ENCODE measurements around the gene ANXA9. TPM values are rescaled to one million over a fixed set of nuclear protein-coding genes. Genes with fewer than 3 reads are reported as not detected.
A peak's percentile ranks its signal among the peaks of the same experiment; 100 is the strongest.

ANXA9 gene
- total RNA-seq, 1 experiment from 2014 or later = 42.5 TPM

- CTCF ChIA-PET = interaction anchor here (0.9 kb wide), 1 partner anchor 14 kb away, joined by 3 read pairs; the partner anchor contains the start of gene MINDY1
- no TSS peak for BruUV-seq (replicated peaks)
- DNase-seq = no peak
- no peak overlapping the region for H3K27ac Mint-ChIP-seq (ENCODE audit: unreplicated experiment)
- no peak overlapping the region for H3K4me3 ChIP-seq (ENCODE audit: low read depth, low read length)
- intact Hi-C loops (cut with micrococcal nuclease; ENCODE audit: unreplicated experiment) = no loop called here
- peaks cover 2% of the 10 kb centered on the region; the same call in 1 of the 2 replicates for H3K36me3 ChIP-seq (ENCODE audit: control insufficient read depth, insufficient read depth, low read length)
- POLR2A ChIA-PET = no interaction called here
- no peaks in the 10 kb centered on the region for H3K9me3 ChIP-seq
- H3K27me3 Mint-ChIP-seq (ENCODE audit: insufficient read depth, unreplicated experiment) = no peaks in the 10 kb centered on the region
- H3K27me3 ChIP-seq (replicated peaks; ENCODE audit: control insufficient read depth, insufficient read depth, low read length) = no peaks in the 10 kb centered on the region
- H3K4me1 ChIP-seq = peaks cover 15% of the 10 kb centered on the region; the same call in 1 of the 2 replicates
- peaks cover 20% of the 10 kb centered on the region for H3K36me3 Mint-ChIP-seq (ENCODE audit: insufficient read depth, unreplicated experiment)
- H3K4me1 Mint-ChIP-seq (ENCODE audit: low read depth, unreplicated experiment) = peaks cover 4% of the 10 kb centered on the region
- H3K9me3 Mint-ChIP-seq (ENCODE audit: unreplicated experiment) = no peaks in the 10 kb centered on the region
- TF ChIP-seq CTCF (IDR thresholded peaks at IDR 0.05; ENCODE audit: insufficient read depth in 1 of 2, low read depth in 1 of 2, low read length in 1 of 2, severe bottlenecking in 1 of 2, unreplicated experiment in 1 of 2) = no peak
- no peak overlapping the region for H3K4me3 Mint-ChIP-seq (ENCODE audit: unreplicated experiment)
These were observed 10.5 kb downstream of the ANXA9 start for GRCh38 chr1:150992626-150993025.

GRCh38 chr1:150994248-150994647, 12.2 kb downstream of the ANXA9 start:
- H3K4me3 ChIP-seq (ENCODE audit: low read depth, low read length) = no peak overlapping the region
- no peaks in the 10 kb centered on the region for H3K27me3 ChIP-seq (replicated peaks; ENCODE audit: control insufficient read depth, insufficient read depth, low read length)
- POLR2A ChIA-PET = interaction anchor here (0.6 kb wide), 1 partner anchor 17 kb away, joined by 4 read pairs; no protein-coding TSS in a partner anchor
- no peaks in the 10 kb centered on the region for H3K9me3 ChIP-seq
- peaks cover 20% of the 10 kb centered on the region for H3K36me3 Mint-ChIP-seq (ENCODE audit: insufficient read depth, unreplicated experiment)
- no peak for TF ChIP-seq CTCF (IDR thresholded peaks at IDR 0.05; ENCODE audit: insufficient read depth in 1 of 2, low read depth in 1 of 2, low read length in 1 of 2, severe bottlenecking in 1 of 2, unreplicated experiment in 1 of 2)
- no TSS peak for BruUV-seq (replicated peaks)
- no peaks in the 10 kb centered on the region for H3K27me3 Mint-ChIP-seq (ENCODE audit: insufficient read depth, unreplicated experiment)
- DNase-seq = no peak
- no peak overlapping the region for H3K27ac Mint-ChIP-seq (ENCODE audit: unreplicated experiment)
- no peaks in the 10 kb centered on the region for H3K9me3 Mint-ChIP-seq (ENCODE audit: unreplicated experiment)
- H3K4me1 Mint-ChIP-seq (ENCODE audit: low read depth, unreplicated experiment) = peaks cover 4% of the 10 kb centered on the region
- H3K4me1 ChIP-seq = peaks cover 15% of the 10 kb centered on the region; the same call in 1 of the 2 replicates
- peaks cover 2% of the 10 kb centered on the region; the same call in 1 of the 2 replicates for H3K36me3 ChIP-seq (ENCODE audit: control insufficient read depth, insufficient read depth, low read length)
- no peak overlapping the region for H3K4me3 Mint-ChIP-seq (ENCODE audit: unreplicated experiment)
- intact Hi-C loops (cut with micrococcal nuclease; ENCODE audit: unreplicated experiment) = no loop called here
- CTCF ChIA-PET = interaction anchor here (2.4 to 5.0 kb wide), 2 partner anchors 12 kb away, joined by 34 to 50 read pairs; partner anchors contain the start of genes ANXA9 and MINDY1

- Histone ChIP-seq H3K4me3 (ENCODE audit: low read depth, low read length) (no peak overlapping the region), H3K9me3 (no peaks in the 10 kb centered on the region), H3K36me3 (ENCODE audit: control insufficient read depth, insufficient read depth, low read length) (peaks cover 2% of the 10 kb centered on the region), H3K4me1 (peaks cover 15% of the 10 kb centered on the region; the same call in 1 of the 2 replicates), H3K27me3 (replicated peaks; ENCODE audit: control insufficient read depth, insufficient read depth, low read length) (no peaks in the 10 kb centered on the region)
- intact Hi-C loops (cut with micrococcal nuclease; ENCODE audit: unreplicated experiment) = no loop called here
- Mint-ChIP-seq H3K9me3 (ENCODE audit: unreplicated experiment) (no peaks in the 10 kb centered on the region), H3K27me3 (ENCODE audit: insufficient read depth, unreplicated experiment) (no peaks in the 10 kb centered on the region), H3K36me3 (ENCODE audit: insufficient read depth, unreplicated experiment) (peaks cover 24% of the 10 kb centered on the region), H3K4me1 (ENCODE audit: low read depth, unreplicated experiment) (peaks cover 7% of the 10 kb centered on the region), H3K27ac (ENCODE audit: unreplicated experiment) (no peak overlapping the region), H3K4me3 (ENCODE audit: unreplicated experiment) (no peak overlapping the region)
- ChIA-PET POLR2A (interaction anchor here (0.6 to 1.3 kb wide), 2 partner anchors 13 to 200 kb away, joined by 5 to 9 read pairs; partner anchors contain the start of gene ANXA9), CTCF (interaction anchor here (0.7 to 5.0 kb wide), 7 partner anchors 10 to 298 kb away, joined by 3 to 50 read pairs (median 6); partner anchors contain the start of genes ANXA9, C1orf56, GOLPH3L and MINDY1)
- TF ChIP-seq CTCF (IDR thresholded peaks at IDR 0.05; ENCODE audit: insufficient read depth in 1 of 2, low read depth in 1 of 2, low read length in 1 of 2, severe bottlenecking in 1 of 2, unreplicated experiment in 1 of 2) = no peak
- DNase-seq = no peak
- TSS peak; percentile 21 for BruUV-seq (replicated peaks)
These were observed 13.4 kb downstream of the ANXA9 start for GRCh38 chr1:150995460-150995859.

Data from Caco-2 (cell line).